Stomach (tissue), 9 donors: ENCODE measurements around the gene GOLGB1. TPM values are rescaled to one million over a fixed set of nuclear protein-coding genes. Genes with fewer than 3 reads are reported as not detected.

Source experiments
- DNase-seq, 2 donors: peaks; one replicate each; pipeline versions ENCODE4 v3.0.0 to v3.0.0-alpha.2; 2013 to 2019
- H3K27ac ChIP-seq, 5 donors: fragments of 200-600 bp in 4 of 5; sonication (generic) in 4 of 5; one replicate each; pipeline ENCODE4 v1.5.1; 2013 to 2019; ENCODE audit warnings: mild to moderate bottlenecking in 1 of 5, moderate library complexity in 1 of 5
- H3K27me3 ChIP-seq, 3 donors: fragments of 200-600 bp; sonication (generic); one replicate each; pipeline ENCODE4 v1.5.1; 2017 to 2019; ENCODE audit warnings: mixed run types in 1 of 3
- H3K36me3 ChIP-seq, 4 donors: fragments of 200-600 bp; sonication (generic); 1 replicate in 3 of 4; 2 replicates in 1 of 4; pipeline ENCODE4 v1.5.1; 2016 to 2019
- H3K4me1 ChIP-seq, 4 donors: fragments of 200-600 bp; sonication (generic); one replicate each; pipeline ENCODE4 v1.5.1; 2016 to 2019
- H3K4me3 ChIP-seq, 4 donors: fragments of 200-600 bp; sonication (generic) in 3 of 4; one replicate each; pipeline ENCODE4 v1.5.1; 2016 to 2019; ENCODE audit warnings: mild to moderate bottlenecking in 1 of 4
- H3K9me3 ChIP-seq, 4 donors: fragments of 200-600 bp; sonication (generic); one replicate each; pipeline ENCODE4 v1.5.1; 2016 to 2019
- EP300 ChIP-seq: sonication (generic); formaldehyde crosslinking; IDR thresholded peaks from one replicate; pipeline ENCODE4 v1.6.1; 2017; ENCODE audit warnings: antibody characterized with exemption
- POLR2A ChIP-seq, 4 donors: fragments of 450-650 bp; IDR thresholded peaks; one replicate each; pipeline ENCODE4 v1.6.1; 2016; ENCODE audit warnings: antibody characterized with exemption in 4 of 4, control low read depth in 2 of 4, mild to moderate bottlenecking in 1 of 4, moderate library complexity in 1 of 4
- POLR2AphosphoS5 ChIP-seq, 3 donors: sonication (generic); formaldehyde crosslinking; IDR thresholded peaks; one replicate each; pipeline ENCODE4 v1.6.1; 2016; ENCODE audit warnings: antibody characterized with exemption in 3 of 3
- WGBS, 5 donors: extraction: QIAGEN DNeasy Blood & Tissue Kit in 3 of 5; methylation state at CpG; one replicate each; pipeline versions ENCODE4 v1.1.5 to v1.1.7; 2013 to 2018; 5-methylcytosine and 5-hydroxymethylcytosine counted together
- intact Hi-C: fragments of 100-400 bp; cut with DNase I; formaldehyde crosslinking; loops from one replicate; pipeline ENCODE4 v1.15.1; 2023; ENCODE audit warnings: low total_unique reads
- polyA plus RNA-seq, 3 donors: library from polyadenylated mRNA; stranded (reverse); fragments of 200-250 nt; gene quantifications; one replicate each; pipeline ENCODE4 v1.2.3, GENCODE V29; 2013
- total RNA-seq, 5 donors: library from RNA; depleted of rRNA; stranded (reverse); fragments of >200 nt; gene quantifications; one replicate each; pipeline versions ENCODE4 v1.1.0 to v1.2.3, GENCODE V29; 2014 to 2016
- TF ChIP-seq, protein P1 (sequence below), 7 experiments: fragments of 450-650 bp in 4 of 7; fragments of 200-600 bp in 3 of 7; sonication (generic) in 3 of 7; IDR thresholded peaks; one replicate each; pipeline ENCODE4 v1.5.1; 2016 to 2019; ENCODE audit warnings: antibody characterized with exemption in 7 of 7, control low read depth in 2 of 7, mild to moderate bottlenecking in 1 of 7
- donor health status: healthy with polysubstance abuse.
- donor health status: Bipolar disorder and iron deficiency.
- donor health status: healthy.

The GOLGB1 gene
- total and polyA plus RNA-seq, 8 donors = 6.7 to 81.1 (median 56.2) TPM

DNA sequence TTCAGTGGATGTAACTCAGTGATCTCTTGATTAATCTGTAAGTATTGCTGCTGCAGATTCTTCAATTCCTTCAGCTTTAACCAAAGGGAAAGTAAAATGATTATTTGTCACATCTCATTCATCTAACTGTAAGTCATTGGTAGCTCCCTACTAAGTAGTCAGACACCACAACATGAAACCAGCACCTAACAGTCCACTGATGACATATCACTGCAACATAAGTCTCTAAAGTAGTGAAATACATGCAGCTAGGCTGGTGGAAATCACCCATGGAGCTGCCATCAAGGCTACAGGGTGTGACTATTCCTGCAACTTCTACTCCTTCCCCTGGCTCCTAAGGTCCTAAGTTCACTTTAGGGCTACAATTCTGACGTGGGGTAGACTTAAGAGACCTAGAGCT is 67.7 kb downstream of the GOLGB1 start:
- no peak for DNase-seq
- 85 to 100% (median 93%) methylated on average over 1 of the region's 1 CpG for WGBS, 5 donors

DNA sequence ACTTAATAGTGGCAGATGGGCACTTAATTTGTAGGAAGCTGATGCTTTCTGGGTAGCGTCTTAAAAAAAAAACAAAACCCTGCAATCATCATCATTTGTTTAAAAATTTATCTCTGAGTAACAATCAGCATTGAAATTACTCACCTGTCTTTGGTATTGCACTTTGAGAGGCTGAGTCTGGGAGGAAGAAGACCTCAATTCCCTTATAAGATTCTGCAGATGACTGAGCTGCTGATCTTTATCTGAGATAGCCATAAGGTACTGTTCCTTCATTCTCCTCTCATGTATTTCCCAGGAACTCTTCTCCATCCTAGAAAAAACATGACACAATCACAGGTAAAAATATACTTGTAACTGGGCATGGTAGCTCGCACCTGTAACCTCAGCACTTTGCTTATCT is 72.4 kb downstream of the GOLGB1 start:
- 83 to 95% (median 89%) methylated on average over 2 of the region's 2 CpGs for WGBS, 5 donors
- H3K36me3 ChIP-seq = peaks cover 53 to 95% (median 90%) of the 10 kb centered on the region in 4 donors
- H3K4me1 ChIP-seq = peaks cover 0 to 13% (median 0%) of the 10 kb centered on the region in 4 donors

More for the DNA sequence above, 67.7 kb downstream of the GOLGB1 start:
- Histone ChIP-seq H3K27me3 (no peaks in the 10 kb centered on the region), H3K36me3 (peaks cover 35 to 86% (median 79%) of the 10 kb centered on the region in 4 donors), H3K9me3 (peaks cover 0 to 21% (median 0%) of the 10 kb centered on the region in 4 donors), H3K4me3 (no peak overlapping the region), H3K4me1 (peaks cover 0 to 13% (median 0%) of the 10 kb centered on the region in 4 donors), H3K27ac (no peak overlapping the region)
- TF ChIP-seq POLR2AphosphoS5 (IDR thresholded peaks at IDR 0.05) (no peak), POLR2A (IDR thresholded peaks at IDR 0.05) (no peak), EP300 (no peak)
- TF ChIP-seq, protein P1, sequence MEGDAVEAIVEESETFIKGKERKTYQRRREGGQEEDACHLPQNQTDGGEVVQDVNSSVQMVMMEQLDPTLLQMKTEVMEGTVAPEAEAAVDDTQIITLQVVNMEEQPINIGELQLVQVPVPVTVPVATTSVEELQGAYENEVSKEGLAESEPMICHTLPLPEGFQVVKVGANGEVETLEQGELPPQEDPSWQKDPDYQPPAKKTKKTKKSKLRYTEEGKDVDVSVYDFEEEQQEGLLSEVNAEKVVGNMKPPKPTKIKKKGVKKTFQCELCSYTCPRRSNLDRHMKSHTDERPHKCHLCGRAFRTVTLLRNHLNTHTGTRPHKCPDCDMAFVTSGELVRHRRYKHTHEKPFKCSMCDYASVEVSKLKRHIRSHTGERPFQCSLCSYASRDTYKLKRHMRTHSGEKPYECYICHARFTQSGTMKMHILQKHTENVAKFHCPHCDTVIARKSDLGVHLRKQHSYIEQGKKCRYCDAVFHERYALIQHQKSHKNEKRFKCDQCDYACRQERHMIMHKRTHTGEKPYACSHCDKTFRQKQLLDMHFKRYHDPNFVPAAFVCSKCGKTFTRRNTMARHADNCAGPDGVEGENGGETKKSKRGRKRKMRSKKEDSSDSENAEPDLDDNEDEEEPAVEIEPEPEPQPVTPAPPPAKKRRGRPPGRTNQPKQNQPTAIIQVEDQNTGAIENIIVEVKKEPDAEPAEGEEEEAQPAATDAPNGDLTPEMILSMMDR (IDR thresholded peaks at IDR 0.05) = no peak
- intact Hi-C loops = no loop called here

DNA sequence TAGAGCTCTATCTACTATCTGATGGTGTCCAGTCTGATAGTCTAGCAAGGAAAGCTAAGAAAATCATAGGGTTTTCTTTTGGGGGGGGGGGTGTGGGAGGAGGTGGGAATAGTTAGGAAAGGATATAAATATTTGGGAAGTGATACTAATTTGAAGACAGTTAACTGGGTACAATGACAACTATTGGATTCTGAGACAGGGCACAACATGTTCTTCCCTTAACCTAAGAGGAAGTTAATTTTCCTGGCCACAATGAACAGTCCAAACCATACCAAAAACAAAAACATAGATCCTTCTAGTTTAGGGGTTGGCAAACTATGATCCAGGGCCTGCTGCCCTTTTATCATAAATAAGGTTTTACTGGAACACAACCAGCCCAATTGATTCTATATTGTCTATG is 78.9 kb downstream of the GOLGB1 start:
- H3K36me3 ChIP-seq = peaks cover 42 to 100% (median 98%) of the 10 kb centered on the region in 4 donors
- no peaks in the 10 kb centered on the region for H3K9me3 ChIP-seq
- intact Hi-C loops = no loop called here
- DNase-seq = no peak
- H3K27ac ChIP-seq = no peak overlapping the region
- TF ChIP-seq EP300 (no peak), POLR2AphosphoS5 (IDR thresholded peaks at IDR 0.05) (no peak)
- TF ChIP-seq, protein P1 (IDR thresholded peaks at IDR 0.05) = no peak
- no peaks in the 10 kb centered on the region for H3K27me3 ChIP-seq
- no peak overlapping the region for H3K4me3 ChIP-seq
- no peaks in the 10 kb centered on the region for H3K4me1 ChIP-seq

More for the DNA sequence above, 72.4 kb downstream of the GOLGB1 start:
- TF ChIP-seq, protein P1 (IDR thresholded peaks at IDR 0.05) = no peak
- no peak for TF ChIP-seq POLR2AphosphoS5 (IDR thresholded peaks at IDR 0.05)
- TF ChIP-seq EP300 = no peak
- TF ChIP-seq POLR2A (IDR thresholded peaks at IDR 0.05) = no peak
- DNase-seq = no peak
- intact Hi-C loops = no loop called here
- Histone ChIP-seq H3K27me3 (no peaks in the 10 kb centered on the region), H3K27ac (no peak overlapping the region), H3K4me3 (no peak overlapping the region), H3K9me3 (no peaks in the 10 kb centered on the region)

DNA sequence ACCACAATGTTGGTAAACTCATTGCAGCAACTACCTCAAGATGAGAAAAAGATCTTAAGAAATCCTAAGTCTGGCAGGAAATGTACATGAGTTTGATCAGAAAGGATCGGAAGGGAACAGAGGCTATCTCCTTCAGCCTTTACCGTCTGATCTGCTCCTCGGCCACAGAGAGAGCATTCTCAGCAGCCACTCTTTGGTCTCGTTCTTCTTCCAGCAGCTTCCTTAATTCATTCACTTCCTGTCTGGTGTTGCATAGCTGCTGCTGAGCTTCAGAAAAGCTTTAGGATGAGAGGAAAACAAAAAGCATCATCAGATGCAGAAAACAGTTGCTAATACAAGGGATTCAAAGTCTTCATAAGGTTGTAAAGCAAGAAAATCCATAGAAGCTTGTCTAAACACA is 82.2 kb downstream of the GOLGB1 start:
- peak overlapping the region in 2 of 5 donors; percentile 10 to 19 for H3K27ac ChIP-seq

More for the DNA sequence above, 82.2 kb downstream of the GOLGB1 start:
- no peak for DNase-seq
- TF ChIP-seq POLR2A (IDR thresholded peaks at IDR 0.05) = no peak
- TF ChIP-seq, protein P1 (IDR thresholded peaks at IDR 0.05) = no peak
- TF ChIP-seq EP300 = no peak
- no peak for TF ChIP-seq POLR2AphosphoS5 (IDR thresholded peaks at IDR 0.05)
- 83 to 94% (median 88%) methylated on average over 4 of the region's 4 CpGs for WGBS, 5 donors
- peaks cover 62 to 100% (median 100%) of the 10 kb centered on the region in 4 donors for H3K36me3 ChIP-seq
- H3K4me3 ChIP-seq = no peak overlapping the region
- H3K27me3 ChIP-seq = no peaks in the 10 kb centered on the region
- intact Hi-C loops = no loop called here
- no peaks in the 10 kb centered on the region for H3K4me1 ChIP-seq
- no peaks in the 10 kb centered on the region for H3K9me3 ChIP-seq
